ENCODE measurements around the gene CAPNS2.

GRCh38 chr16:55552621-55553020 lies 13.9 kb upstream of the CAPNS2 start:
- TF ChIP-seq POLR2A (IDR thresholded peaks at IDR 0.05; ENCODE audit: low read depth, low read length) (no peak), TAF1 (IDR thresholded peaks at IDR 0.05; ENCODE audit: borderline replicate concordance, low read depth, low read length) (no peak)
